HFF-Myc (cell line): ENCODE data around the gene DESI1.
"Not testable (repeated sequence)": the region's sequence is repeated elsewhere in the genome, so short reads cannot be mapped to it uniquely, and the experiment has no call there.

Source experiments
- DNase-seq: peaks from one replicate; pipeline ENCODE4 v3.0.0-alpha.2; 2011; ENCODE audit warnings: low read depth; ENCODE audit errors: extremely low read depth
- H3K4me3 ChIP-seq: replicated peaks from 2 replicates; pipeline ENCODE4 v1.5.1; 2011; ENCODE audit warnings: low read depth, mild to moderate bottlenecking, control low read depth, low read length
- CTCF ChIP-seq: IDR thresholded peaks from 2 replicates; pipeline ENCODE4 v1.5.1; 2012; ENCODE audit warnings: mild to moderate bottlenecking, low read depth, low read length, control low read depth; ENCODE audit errors: missing control alignments

DESI1 gene

GRCh38 chr22:41561788-41562187 lies 59.1 kb downstream of the DESI1 start:
- no peak for DNase-seq
- no peak for TF ChIP-seq CTCF
- H3K4me3 ChIP-seq: no peak overlapping the region; the same call in 1 of the 2 replicates

- no peak for TF ChIP-seq CTCF
- DNase-seq: no peak
- peak overlapping the region; percentile 38 for H3K4me3 ChIP-seq
These were observed 59.5 kb downstream of the DESI1 start for GRCh38 chr22:41561335-41561734.

GRCh38 chr22:41560095-41560471 lies 60.8 kb downstream of the DESI1 start:
- no peak overlapping the region for H3K4me3 ChIP-seq
- no peak for TF ChIP-seq CTCF
- no peak for DNase-seq

DNA sequence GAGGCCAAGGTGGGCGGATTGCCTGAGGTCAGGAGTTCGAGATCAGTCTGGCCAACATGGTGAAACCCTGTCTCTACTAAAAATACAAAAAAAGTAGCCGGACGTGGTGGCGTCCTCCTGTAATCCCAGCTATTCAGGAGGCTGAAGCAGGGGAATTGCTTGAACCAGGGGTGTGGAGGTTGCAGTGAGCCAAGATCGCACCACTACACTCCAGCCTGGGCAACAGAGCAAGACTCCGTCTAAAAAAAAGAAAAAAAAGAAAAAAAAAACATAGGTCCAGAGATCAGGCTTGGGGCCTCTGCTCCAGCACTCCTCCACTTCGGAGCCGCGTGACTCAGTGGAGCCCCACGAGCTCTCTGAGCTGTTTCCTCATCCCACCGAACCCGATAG lies 62.6 kb downstream of the DESI1 start:
- not testable (repeated sequence) for DNase-seq, H3K4me3 ChIP-seq

DNA sequence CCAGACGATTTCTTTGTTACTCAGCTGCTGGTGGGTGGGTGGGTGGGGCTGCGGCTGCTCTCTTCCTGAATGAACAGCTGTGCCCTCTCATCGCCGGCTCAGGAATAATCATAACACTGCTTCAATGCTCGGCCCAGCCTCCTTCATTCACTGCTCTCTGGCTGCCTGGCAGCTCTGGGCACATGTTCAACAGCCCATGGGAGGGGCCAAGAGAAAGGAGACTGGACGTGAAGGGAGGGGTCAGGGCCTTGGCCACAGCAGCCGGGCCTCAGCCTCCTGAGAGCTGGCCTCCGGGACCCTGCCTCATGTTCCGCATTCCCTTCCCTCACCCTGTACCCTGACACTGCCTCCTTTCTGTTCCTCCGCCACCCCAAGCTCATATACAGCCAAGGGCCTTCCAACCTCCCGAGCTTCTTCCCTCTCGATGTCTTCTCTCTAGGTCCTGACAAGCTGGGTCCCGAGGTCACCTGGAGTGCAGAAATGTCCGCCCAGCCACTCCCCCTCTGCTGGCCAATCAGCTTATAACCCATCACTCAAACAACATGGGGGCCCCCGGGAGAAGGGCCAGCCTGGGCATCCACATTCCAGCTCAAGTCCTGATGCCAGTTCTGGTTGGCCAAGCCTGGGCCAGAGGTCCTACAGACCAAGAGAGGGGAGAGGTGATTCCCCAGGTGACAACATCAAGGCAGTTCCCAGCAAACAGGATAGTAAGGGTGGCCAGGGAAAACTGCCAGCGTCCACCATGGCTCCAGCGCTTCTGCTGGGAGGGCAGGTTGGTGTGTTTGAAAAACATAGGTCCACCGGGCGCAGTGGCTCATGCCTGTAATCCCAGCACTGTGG lies 63.2 kb downstream of the DESI1 start:
- DNase-seq: no peak
- no peak for TF ChIP-seq CTCF
- H3K4me3 ChIP-seq: no peak overlapping the region

DNA sequence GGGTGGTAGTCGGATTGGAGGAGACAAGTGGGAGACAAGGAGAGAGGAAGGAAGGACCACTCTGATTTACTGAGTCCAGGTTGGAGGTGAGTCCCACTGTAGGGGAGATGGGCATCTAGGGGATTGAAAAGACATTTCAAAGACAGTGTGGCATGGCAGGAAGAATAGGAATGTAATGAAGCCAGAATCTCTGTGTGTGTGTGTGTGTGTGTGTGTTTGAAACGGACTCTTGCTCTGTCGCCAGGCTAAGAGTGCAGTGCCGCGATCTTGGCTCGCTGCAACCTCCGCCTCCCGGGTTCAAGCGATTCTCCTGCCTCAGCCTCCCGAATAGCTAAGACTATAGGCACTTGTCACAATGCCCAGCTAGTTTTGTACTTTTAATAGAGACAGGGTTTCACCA lies 64.3 kb downstream of the DESI1 start:
- DNase-seq: no peak
- no peak for TF ChIP-seq CTCF
- H3K4me3 ChIP-seq: no peak overlapping the region

DNA sequence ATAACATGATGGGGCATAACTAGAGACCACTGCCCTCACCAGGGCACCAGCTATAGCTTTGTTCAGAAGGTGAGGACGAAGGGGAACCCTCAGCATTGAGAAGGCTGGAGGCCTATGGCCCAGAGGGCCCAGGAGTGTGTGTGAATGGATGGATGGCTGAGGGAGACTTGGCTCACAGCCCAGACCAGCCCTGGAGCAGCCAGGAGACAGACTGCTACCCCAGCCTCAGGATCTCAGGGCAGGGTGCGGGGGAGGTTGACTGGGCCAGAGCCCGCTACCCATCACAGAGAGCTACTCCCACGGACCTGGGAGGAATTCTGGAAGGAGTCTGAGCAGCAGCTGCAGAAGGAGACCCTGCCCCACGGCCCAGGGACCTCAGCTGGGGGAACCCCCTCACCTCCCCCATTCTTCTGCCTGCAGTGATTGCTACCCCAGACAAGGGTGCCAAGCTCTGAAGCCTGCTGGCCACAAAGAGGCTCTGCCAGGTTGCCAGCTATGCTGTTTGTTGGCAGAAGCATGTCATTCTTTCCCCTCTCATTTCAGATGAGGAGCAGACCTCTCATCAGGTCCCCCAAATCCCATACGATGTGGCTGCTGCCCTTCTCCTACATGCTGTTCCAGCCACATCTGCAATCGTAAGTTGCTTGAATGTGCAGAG lies 65.4 kb downstream of the DESI1 start:
- DNase-seq: no peak
- TF ChIP-seq CTCF: no peak
- H3K4me3 ChIP-seq: no peak overlapping the region
